ENCODE results near the gene DLG2. TPM values are rescaled to one million over a fixed set of nuclear protein-coding genes. Genes with fewer than 3 reads are reported as not detected.
A peak's percentile ranks its signal among the peaks of the same experiment; 100 is the strongest.

The DLG2 gene
- total RNA-seq, 1 donor from 2014 or later: 0.17 TPM

GRCh38 chr11:84021291-84021690, 1605.9 kb downstream of the DLG2 start:
- no peak overlapping the region for H3K4me3 ChIP-seq (ENCODE audit: low read depth, low read length)
- no peak for TF ChIP-seq CTCF (conservative IDR thresholded peaks at IDR 0.05; ENCODE audit: low read depth, low read length)
- no peak for DNase-seq (ENCODE audit: low read depth)

DNA sequence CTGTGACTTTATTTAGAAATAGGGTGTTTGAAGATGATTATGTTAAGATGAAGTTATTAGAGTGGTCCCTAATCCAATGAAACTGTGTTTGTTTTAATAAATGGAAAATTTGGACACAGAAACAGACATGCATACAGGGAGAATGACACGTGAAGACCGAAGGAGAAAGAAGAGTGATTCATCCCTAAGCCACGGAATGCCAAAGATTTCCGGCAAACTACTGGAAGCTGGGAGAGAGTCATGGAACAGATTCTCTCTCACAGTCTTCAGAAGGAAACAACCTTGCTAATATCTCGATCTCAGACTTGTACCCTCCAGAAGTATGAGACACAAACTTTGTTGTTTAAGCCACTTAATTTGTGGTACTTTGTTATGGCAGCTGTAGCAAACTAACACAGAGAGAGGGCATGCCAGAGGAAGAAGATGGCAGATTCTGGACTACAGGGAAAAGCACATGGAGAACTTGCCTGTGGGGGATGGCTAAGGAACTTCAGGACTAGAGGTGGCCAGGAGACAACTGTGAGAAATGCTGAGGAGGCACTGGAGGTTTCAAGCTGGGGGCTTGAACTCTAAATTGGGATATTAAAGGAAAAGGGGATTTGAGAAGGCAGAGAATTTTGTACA, 1607.5 kb downstream of the DLG2 start:
- DNase-seq (ENCODE audit: low read depth): peak; percentile 1
- no peak for TF ChIP-seq CTCF (conservative IDR thresholded peaks at IDR 0.05; ENCODE audit: low read depth, low read length)
- no peak overlapping the region for H3K4me3 ChIP-seq (ENCODE audit: low read depth, low read length)

DNA sequence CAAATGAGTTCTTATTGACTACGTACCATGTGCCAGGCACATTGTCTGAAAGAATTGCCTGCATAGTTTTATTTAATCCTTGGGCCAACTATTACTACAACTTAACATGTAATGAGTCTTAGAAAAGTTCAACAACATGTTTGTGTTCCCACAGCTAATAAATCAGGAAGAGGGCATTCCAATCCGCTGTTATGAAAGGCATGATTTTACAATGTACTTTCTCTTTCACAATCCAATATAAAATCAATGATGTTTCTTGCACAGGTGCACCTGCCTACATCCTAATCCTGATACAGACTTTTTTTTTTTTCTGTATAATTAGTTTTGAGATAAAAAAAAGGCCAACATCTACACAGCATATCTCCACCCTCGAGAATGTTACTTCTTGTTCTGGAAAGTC, 1612.6 kb downstream of the DLG2 start:
- DNase-seq (ENCODE audit: low read depth): no peak
- no peak overlapping the region for H3K4me3 ChIP-seq (ENCODE audit: low read depth, low read length)
- no peak for TF ChIP-seq CTCF (conservative IDR thresholded peaks at IDR 0.05; ENCODE audit: low read depth, low read length)

- no peak for DNase-seq (ENCODE audit: low read depth)
- TF ChIP-seq CTCF (conservative IDR thresholded peaks at IDR 0.05; ENCODE audit: low read depth, low read length): no peak
- no peak overlapping the region for H3K4me3 ChIP-seq (ENCODE audit: low read depth, low read length)
Measured at GRCh38 chr11:84012171-84012826, 1614.8 kb downstream of the DLG2 start.

DNA sequence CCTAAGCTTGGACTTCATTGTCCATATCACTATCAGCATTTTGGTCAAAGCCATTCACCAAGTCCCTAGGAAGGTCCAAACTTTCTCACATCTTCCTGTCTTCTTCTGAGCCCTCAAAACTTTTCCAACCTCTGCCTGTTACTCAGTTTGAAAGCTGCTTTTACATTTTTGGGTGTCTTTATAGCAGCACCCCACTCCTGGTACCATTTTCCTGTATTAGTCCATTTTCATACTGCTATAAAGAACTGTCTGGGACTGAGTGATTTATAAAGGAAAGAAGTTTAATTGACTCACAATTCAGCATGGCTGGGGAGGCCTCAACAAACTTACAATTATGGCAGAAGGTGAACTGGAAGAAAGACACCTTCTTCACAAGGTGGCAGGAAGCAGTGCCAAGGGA, 1624.0 kb downstream of the DLG2 start:
- H3K4me3 ChIP-seq (ENCODE audit: low read depth, low read length): no peak overlapping the region
- no peak for DNase-seq (ENCODE audit: low read depth)
- TF ChIP-seq CTCF (conservative IDR thresholded peaks at IDR 0.05; ENCODE audit: low read depth, low read length): no peak

- no peak for TF ChIP-seq CTCF (conservative IDR thresholded peaks at IDR 0.05; ENCODE audit: low read depth, low read length)
- H3K4me3 ChIP-seq (ENCODE audit: low read depth, low read length): no peak overlapping the region
- no peak for DNase-seq (ENCODE audit: low read depth)
Measured at GRCh38 chr11:83998921-83999320, 1628.2 kb downstream of the DLG2 start.

Measured in epithelial cell of proximal tubule (primary cell).